ENCODE data around the gene TBPL1.
"Not testable (repeated sequence)": the region's sequence is repeated elsewhere in the genome, so short reads cannot be mapped to it uniquely, and the experiment has no call there.

Gene TBPL1

GRCh38 chr6:133978896-133979240 lies 25.8 kb downstream of the TBPL1 start:
- TF ChIP-seq, protein P1, sequence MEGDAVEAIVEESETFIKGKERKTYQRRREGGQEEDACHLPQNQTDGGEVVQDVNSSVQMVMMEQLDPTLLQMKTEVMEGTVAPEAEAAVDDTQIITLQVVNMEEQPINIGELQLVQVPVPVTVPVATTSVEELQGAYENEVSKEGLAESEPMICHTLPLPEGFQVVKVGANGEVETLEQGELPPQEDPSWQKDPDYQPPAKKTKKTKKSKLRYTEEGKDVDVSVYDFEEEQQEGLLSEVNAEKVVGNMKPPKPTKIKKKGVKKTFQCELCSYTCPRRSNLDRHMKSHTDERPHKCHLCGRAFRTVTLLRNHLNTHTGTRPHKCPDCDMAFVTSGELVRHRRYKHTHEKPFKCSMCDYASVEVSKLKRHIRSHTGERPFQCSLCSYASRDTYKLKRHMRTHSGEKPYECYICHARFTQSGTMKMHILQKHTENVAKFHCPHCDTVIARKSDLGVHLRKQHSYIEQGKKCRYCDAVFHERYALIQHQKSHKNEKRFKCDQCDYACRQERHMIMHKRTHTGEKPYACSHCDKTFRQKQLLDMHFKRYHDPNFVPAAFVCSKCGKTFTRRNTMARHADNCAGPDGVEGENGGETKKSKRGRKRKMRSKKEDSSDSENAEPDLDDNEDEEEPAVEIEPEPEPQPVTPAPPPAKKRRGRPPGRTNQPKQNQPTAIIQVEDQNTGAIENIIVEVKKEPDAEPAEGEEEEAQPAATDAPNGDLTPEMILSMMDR (IDR thresholded peaks at IDR 0.05; ENCODE audit: low read depth, low read length), result no peak

DNA sequence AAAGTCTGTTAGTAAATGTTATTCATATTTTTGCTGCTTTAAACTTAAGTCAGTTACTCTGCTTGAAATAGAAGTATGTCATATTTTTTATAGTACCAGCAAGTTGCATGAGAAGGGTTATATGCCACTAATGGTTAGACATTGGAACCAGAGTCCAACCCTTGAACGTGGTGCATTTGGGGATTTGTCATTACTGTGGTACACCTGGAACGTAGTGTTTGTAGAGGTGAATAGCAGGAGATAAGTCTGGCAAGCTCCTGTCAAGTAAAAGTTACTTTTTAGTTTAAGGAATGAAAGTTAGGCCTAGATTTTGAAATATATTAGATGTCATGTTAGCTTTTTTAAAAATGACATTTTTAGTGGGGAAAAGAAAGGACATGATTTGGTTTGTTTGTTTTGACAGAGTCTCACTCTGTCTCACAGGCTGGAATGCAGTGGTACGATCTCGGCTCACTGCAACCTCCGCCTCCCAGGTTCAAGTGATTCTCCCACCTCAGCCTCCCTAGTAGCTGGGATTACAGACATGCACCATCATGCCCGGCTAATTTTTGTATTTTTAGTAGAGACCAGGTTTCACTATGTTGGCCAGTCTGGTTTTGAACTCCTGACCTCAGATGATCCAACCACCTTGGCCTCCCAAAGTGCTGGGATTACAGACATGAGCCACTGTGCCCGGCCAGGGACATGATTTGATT lies 26.4 kb downstream of the TBPL1 start:
- DNase-seq (ENCODE audit: extremely low read depth, low read depth), result not testable (repeated sequence)

More at GRCh38 chr6:133978896-133979240, 25.8 kb downstream of the TBPL1 start:
- no peak for DNase-seq (ENCODE audit: extremely low read depth, low read depth)

GRCh38 chr6:133980168-133980567 lies 27.1 kb downstream of the TBPL1 start:
- TF ChIP-seq, protein P1 (IDR thresholded peaks at IDR 0.05; ENCODE audit: low read depth, low read length), result no peak
- DNase-seq (ENCODE audit: extremely low read depth, low read depth), result no peak

- TF ChIP-seq, protein P1 (IDR thresholded peaks at IDR 0.05; ENCODE audit: low read depth, low read length), result no peak
- DNase-seq (ENCODE audit: extremely low read depth, low read depth), result no peak
These were observed 30.3 kb downstream of the TBPL1 start for GRCh38 chr6:133983099-133983939.

GRCh38 chr6:133985970-133986369 lies 32.9 kb downstream of the TBPL1 start:
- TF ChIP-seq, protein P1 (IDR thresholded peaks at IDR 0.05; ENCODE audit: low read depth, low read length), result no peak
- no peak for DNase-seq (ENCODE audit: extremely low read depth, low read depth)

DNA sequence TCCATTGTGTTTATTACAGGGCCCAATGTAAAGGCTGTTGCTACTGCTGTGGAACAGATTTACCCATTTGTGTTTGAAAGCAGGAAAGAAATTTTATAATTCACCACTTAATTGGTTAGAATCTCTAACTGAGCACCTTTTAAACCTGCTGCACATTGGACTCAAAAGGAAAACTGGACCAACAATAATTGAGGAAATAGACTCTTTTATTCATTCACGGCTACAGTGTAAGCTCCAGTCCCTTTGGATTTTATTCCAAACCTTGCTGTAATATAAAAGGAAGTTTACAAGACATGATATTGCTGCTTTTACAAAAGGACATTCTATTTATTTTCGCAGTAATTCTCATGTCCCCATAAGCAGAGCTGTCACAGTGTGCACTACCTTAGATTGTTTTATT lies 33.9 kb downstream of the TBPL1 start:
- no peak for DNase-seq (ENCODE audit: extremely low read depth, low read depth)
- TF ChIP-seq, protein P1 (IDR thresholded peaks at IDR 0.05; ENCODE audit: low read depth, low read length), result no peak

- TF ChIP-seq, protein P1 (IDR thresholded peaks at IDR 0.05; ENCODE audit: low read depth, low read length), result no peak
- no peak for DNase-seq (ENCODE audit: extremely low read depth, low read depth)
These were observed 36.5 kb downstream of the TBPL1 start for GRCh38 chr6:133989525-133989924.

Measured in AG09319 (cell line).